Osteocyte (in vitro differentiated cells): ENCODE measurements around the gene SAMD10. TPM values are rescaled to one million over a fixed set of nuclear protein-coding genes. Genes with fewer than 3 reads are reported as not detected.
A peak's percentile ranks its signal among the peaks of the same experiment; 100 is the strongest.

ENCODE experiments used
- DNase-seq: peaks from one replicate; pipeline ENCODE4 v3.0.0; 2021; ENCODE audit warnings: mixed read lengths; ENCODE audit not compliant: unreplicated experiment; ENCODE audit errors: extremely low spot score
- H3K27ac Mint-ChIP-seq: one replicate; pipeline ENCODE4 v1.8.0; 2021; ENCODE audit warnings: mild to moderate bottlenecking, mixed read lengths; ENCODE audit not compliant: unreplicated experiment
- H3K27me3 Mint-ChIP-seq: one replicate; pipeline ENCODE4 v1.8.0; 2021; ENCODE audit warnings: mixed read lengths; ENCODE audit not compliant: unreplicated experiment
- H3K36me3 Mint-ChIP-seq: one replicate; pipeline ENCODE4 v1.8.0; 2021; ENCODE audit warnings: mixed read lengths; ENCODE audit not compliant: unreplicated experiment
- H3K4me1 Mint-ChIP-seq: one replicate; pipeline ENCODE4 v1.8.0; 2021; ENCODE audit warnings: mixed read lengths; ENCODE audit not compliant: unreplicated experiment
- H3K4me3 Mint-ChIP-seq: one replicate; pipeline ENCODE4 v1.8.0; 2021; ENCODE audit warnings: mild to moderate bottlenecking, moderate library complexity, mixed read lengths; ENCODE audit not compliant: unreplicated experiment
- H3K9me3 Mint-ChIP-seq: one replicate; pipeline ENCODE4 v1.8.0; 2021; ENCODE audit warnings: mixed read lengths; ENCODE audit not compliant: unreplicated experiment
- total RNA-seq: library from RNA; stranded (reverse); gene quantifications from 2 replicates; pipeline ENCODE4 v1.2.1, GENCODE V29; 2021
- TF ChIP-seq, protein P1 (sequence below): fragments of 200-600 bp; sonication (generic); IDR thresholded peaks from 2 replicates; pipeline ENCODE4 v1.5.0; 2021; ENCODE audit warnings: antibody characterized with exemption, mild to moderate bottlenecking, moderate library complexity

SAMD10 gene
- total RNA-seq, 1 donor from 2014 or later, result 3.7 TPM

DNA sequence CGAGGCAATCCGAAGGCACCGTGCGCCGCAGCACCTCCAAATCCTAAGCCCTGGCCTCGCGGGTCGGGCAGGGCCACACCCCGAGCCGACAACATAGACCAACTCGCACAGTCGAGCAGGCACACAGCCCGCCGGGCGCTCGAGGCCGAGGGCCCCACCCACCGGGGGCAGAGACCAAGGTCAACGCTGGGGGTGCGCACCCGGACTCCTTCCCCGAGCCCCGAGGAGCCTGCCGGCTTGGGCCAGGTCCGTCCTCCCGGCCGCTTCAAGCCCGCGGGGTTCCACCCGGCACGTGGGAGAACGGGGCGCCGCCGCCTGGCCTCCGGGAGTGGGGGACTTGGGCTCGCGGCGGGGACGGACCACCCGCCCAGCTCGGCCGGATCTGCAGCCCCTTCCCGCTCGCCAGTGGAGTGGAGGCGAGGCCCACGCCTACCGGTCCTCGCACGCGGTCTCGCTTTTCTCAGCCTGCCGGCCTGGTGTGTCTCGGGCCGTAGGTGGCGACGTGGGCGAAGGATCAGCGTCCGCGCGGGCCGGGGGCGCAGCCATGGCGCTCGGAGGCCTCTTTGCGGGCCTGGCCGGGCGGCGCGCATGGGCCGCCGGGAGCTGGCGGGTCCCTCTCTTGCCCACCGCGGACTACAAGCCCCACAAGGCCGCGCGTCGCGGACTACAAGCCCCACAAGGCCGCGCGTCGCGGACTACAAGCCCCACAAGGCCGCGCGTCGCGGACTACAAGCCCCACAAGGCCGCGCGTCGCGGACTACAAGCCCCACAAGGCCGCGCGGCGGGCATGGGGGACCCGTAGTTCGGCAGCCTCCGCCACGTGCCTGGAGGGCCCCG lies 23.4 kb downstream of the SAMD10 start, which contains the start of gene UCKL1:
TSS of gene UCKL1 (minus strand) at position 590 of the 837 bp plus-strand sequence. CDS start at position 546, 44 bp downstream.
- Mint-ChIP-seq H3K36me3 (peaks cover 5% of the 10 kb centered on the region), H3K4me1 (peaks cover 39% of the 10 kb centered on the region), H3K4me3 (peak within 1 kb of the TSS; percentile 81), H3K9me3 (no peaks in the 10 kb centered on the region), H3K27ac (peak within 1 kb of the TSS; percentile 72), H3K27me3 (no peaks in the 10 kb centered on the region)
- DNase-seq, result peak; percentile 97
- TF ChIP-seq, protein P1, sequence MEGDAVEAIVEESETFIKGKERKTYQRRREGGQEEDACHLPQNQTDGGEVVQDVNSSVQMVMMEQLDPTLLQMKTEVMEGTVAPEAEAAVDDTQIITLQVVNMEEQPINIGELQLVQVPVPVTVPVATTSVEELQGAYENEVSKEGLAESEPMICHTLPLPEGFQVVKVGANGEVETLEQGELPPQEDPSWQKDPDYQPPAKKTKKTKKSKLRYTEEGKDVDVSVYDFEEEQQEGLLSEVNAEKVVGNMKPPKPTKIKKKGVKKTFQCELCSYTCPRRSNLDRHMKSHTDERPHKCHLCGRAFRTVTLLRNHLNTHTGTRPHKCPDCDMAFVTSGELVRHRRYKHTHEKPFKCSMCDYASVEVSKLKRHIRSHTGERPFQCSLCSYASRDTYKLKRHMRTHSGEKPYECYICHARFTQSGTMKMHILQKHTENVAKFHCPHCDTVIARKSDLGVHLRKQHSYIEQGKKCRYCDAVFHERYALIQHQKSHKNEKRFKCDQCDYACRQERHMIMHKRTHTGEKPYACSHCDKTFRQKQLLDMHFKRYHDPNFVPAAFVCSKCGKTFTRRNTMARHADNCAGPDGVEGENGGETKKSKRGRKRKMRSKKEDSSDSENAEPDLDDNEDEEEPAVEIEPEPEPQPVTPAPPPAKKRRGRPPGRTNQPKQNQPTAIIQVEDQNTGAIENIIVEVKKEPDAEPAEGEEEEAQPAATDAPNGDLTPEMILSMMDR, result peak; percentile 2

GRCh38 chr20:63955281-63955826 lies 24.1 kb downstream of the SAMD10 start:
- no peak for DNase-seq
- no peaks in the 10 kb centered on the region for H3K27me3 Mint-ChIP-seq
- H3K4me1 Mint-ChIP-seq, result peaks cover 40% of the 10 kb centered on the region
- TF ChIP-seq, protein P1, result peak; percentile 39
- H3K27ac Mint-ChIP-seq, result peak overlapping the region; percentile 50
- H3K9me3 Mint-ChIP-seq, result no peaks in the 10 kb centered on the region
- H3K4me3 Mint-ChIP-seq, result peak overlapping the region; percentile 81
- H3K36me3 Mint-ChIP-seq, result peaks cover 5% of the 10 kb centered on the region

DNA sequence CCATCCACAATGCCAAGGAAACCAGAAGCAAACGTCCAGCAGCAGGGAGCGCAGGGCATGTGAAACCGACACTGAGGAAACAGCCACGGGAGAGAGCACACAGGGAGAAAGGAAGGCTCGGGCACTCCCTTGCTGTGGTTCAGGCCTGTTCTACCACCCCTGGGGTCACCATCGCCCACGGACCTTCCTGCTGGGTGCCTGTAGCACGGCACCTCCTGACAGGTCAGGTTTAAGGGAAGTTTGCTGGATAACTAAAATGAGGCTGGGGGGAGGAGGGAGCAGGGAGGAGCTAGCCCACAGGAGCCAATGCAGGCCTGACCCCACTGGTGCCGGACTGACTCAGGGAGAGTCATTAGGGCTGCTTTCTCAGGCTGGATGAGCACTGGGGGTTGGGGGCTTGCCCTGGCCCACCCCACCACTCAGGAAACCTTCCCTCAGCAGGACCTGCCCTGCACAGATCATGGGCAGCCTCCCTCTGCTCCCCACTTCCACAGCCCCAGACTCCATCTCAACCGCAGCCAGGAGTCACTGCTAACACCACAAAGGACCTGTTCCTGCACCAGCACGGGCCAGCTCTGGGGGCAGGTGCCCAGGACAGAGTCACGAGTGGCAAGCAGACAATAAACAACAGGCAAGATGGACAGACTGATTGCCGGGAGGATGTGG lies 25.5 kb downstream of the SAMD10 start:
- Mint-ChIP-seq H3K9me3 (no peaks in the 10 kb centered on the region), H3K4me1 (peaks cover 48% of the 10 kb centered on the region), H3K27ac (peak overlapping the region; percentile 57), H3K36me3 (peaks cover under 1% of the 10 kb centered on the region), H3K27me3 (no peaks in the 10 kb centered on the region), H3K4me3 (peak overlapping the region; percentile 81)
- DNase-seq, result no peak
- TF ChIP-seq, protein P1, result no peak

GRCh38 chr20:63952769-63953168 lies 26.7 kb downstream of the SAMD10 start:
- TF ChIP-seq, protein P1, result no peak
- Mint-ChIP-seq H3K36me3 (no peaks in the 10 kb centered on the region), H3K4me1 (peaks cover 52% of the 10 kb centered on the region), H3K27me3 (no peaks in the 10 kb centered on the region), H3K9me3 (no peaks in the 10 kb centered on the region), H3K4me3 (no peak overlapping the region), H3K27ac (no peak overlapping the region)
- no peak for DNase-seq

GRCh38 chr20:63952210-63952535 lies 27.3 kb downstream of the SAMD10 start:
- no peak for DNase-seq

More at GRCh38 chr20:63952210-63952535, 27.3 kb downstream of the SAMD10 start:
- H3K36me3 Mint-ChIP-seq, result no peaks in the 10 kb centered on the region
- H3K27me3 Mint-ChIP-seq, result no peaks in the 10 kb centered on the region
- TF ChIP-seq, protein P1, result no peak
- H3K4me3 Mint-ChIP-seq, result no peak overlapping the region
- H3K27ac Mint-ChIP-seq, result no peak overlapping the region
- peaks cover 52% of the 10 kb centered on the region for H3K4me1 Mint-ChIP-seq
- no peaks in the 10 kb centered on the region for H3K9me3 Mint-ChIP-seq
